ENCODE data around the gene TTYH3. TPM values are rescaled to one million over a fixed set of nuclear protein-coding genes. Genes with fewer than 3 reads are reported as not detected.
"Not testable (repeated sequence)": the region's sequence is repeated elsewhere in the genome, so short reads cannot be mapped to it uniquely, and the experiment has no call there.

TTYH3 gene
- total RNA-seq, 1 experiment from 2014 or later, result 18.7 TPM

DNA sequence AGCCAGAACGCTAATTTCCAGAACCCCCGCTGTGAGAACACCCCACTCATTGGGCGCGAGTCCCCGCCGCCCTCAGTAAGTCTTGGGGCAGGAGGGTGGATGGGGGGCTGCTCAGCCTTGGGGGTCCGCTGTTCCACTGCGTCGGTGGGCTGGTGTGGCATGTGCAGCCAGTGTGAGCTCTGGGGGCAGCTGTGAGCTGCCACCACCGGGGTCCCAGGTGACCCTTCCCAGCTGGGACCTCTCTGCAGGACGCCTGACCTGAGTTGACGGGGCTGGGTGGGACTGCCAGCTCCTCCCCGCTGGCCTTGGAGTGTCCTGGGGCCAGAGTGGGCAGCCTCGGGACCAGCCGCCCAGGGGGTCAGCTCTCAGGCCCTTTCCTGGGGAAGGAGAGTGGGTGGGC lies 27.2 kb downstream of the TTYH3 start:
- DNase-seq (ENCODE audit: low spot score), result no peak
- in situ Hi-C loops (cut with HindIII; ENCODE audit: low sequenced_read_pairs), result no loop called here

DNA sequence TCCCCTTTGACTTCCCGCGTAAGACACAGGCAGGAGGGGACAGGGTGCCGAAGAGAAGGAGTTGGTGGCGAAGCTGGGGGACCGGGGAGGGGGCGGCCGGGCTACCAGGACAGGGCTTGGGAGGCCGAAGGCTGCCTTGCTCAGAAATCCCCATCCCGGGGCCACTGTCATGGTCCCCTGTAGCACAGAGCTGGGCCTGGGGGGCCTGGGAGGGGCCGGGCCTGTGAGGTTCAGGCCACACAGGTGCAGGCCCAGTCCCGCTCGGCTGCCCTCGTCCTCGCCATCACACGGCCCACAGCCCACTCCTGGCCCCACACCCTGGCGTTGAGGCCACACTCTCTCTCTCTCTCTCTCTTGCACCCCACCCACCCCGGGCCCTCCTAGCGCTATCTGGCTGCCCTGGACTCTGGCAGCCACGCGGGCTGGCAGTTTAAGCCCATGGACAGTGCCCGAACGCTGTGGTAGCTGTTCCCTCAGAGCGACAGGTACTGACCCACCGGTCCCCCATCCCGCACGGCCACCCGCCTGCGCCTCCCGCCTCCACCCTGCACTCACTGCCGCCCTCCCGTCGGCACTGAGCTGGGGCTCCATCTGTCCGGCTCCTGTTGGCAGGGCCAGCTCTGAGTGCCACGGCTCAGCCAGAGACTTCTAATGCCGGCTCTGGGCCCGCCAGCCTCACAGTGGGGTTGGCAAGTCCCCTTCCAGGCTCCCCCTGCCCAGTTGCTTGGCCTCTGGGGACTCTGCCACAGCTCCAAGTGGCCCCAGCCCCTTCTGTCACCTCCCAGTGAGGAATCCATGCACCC lies 28.0 kb downstream of the TTYH3 start:
- DNase-seq (ENCODE audit: low spot score), result peak; percentile 76

DNA sequence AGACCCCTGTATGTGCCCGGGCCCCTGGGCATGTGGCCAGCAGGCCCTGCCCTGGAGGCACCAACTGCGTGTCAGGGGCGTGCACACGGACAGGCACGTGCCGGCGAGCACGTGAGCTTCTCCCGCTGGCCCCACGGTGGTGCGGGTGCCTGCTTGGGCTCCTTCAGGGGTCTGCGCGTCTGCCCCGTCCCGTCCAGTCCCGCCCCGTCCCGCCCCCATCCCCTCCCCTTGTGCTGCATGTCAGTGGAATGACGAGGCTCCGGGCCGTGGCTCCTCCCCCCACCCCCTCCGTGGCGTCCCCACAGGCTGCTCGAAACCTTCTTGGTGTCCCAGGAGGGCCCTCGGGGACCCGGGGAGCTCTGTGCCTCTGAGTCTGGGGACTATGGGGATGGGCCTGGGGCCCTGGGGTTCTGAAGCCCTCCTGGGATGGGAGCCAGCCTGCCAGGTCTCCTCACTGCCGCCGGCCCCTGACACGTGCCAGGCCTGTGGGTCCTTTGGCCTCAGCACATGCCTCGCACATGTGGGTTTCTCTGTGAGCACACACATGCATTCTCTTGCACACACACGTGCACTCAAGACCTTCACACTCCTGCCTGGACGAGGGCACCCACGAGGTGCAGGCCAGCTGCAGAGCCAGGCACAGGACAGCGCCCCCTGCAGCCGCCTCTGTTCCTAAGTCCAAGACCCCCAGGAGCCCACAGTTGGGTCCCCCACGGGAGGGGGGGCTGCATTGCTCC lies 28.7 kb downstream of the TTYH3 start:
- in situ Hi-C loops (cut with HindIII; ENCODE audit: low sequenced_read_pairs), result no loop called here
- no peak for DNase-seq (ENCODE audit: low spot score)

More for the DNA sequence above, 28.0 kb downstream of the TTYH3 start:
- in situ Hi-C loops (cut with HindIII; ENCODE audit: low sequenced_read_pairs), result no loop called here

DNA sequence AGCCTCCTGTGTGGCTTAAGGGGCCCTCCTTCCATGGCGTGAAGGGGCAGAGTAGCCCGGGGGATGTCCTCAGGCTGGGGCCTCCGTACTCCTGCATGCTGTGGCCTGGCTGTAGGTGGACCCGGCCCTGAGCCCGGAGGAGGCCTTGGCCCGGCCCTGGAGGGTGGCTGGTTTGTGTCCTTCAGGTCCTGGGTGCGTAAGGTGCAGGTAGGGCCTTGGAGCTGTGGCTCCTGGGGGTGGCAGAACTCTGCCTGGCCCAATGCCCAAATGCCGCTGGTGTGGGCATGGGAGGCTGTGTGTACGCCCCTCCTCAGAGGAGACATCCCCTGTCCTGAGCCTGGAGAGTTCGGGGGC lies 29.3 kb downstream of the TTYH3 start:
- in situ Hi-C loops (cut with HindIII; ENCODE audit: low sequenced_read_pairs), result no loop called here

DNA sequence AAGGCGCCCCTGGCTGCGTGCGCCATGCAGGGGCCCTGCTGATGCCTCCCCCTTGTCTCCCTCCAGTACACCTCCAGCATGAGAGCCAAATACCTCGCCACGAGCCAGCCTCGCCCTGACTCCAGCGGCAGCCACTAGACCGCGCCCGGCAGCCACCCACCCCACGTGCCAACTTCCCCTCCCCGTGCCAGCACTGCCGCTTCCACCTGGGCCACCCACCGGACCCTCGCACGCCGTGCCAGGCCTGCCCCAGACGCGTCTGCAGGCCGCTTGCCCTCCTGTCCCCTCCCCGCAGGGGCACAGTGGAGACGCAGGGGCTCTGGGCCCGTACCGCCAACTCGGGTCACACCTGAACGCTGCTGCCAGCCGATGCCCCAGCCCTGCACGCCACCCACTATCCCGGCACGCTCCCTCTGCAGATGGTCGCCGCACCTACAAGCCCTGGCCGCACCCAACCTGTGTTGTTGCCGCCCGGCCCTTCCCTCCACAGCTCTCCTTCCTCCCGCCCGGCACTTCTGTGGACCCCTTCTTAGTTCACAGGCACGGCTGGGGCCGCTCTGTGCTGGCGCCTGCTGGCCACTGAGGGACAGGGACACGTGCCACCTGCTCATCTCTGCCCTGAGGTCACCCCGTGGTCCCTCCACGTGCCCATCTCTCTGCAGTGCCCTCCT lies 30.0 kb downstream of the TTYH3 start:
- no peak for DNase-seq (ENCODE audit: low spot score)
- in situ Hi-C loops (cut with HindIII; ENCODE audit: low sequenced_read_pairs), result no loop called here

More for the DNA sequence above, 29.3 kb downstream of the TTYH3 start:
- DNase-seq (ENCODE audit: low spot score), result no peak

DNA sequence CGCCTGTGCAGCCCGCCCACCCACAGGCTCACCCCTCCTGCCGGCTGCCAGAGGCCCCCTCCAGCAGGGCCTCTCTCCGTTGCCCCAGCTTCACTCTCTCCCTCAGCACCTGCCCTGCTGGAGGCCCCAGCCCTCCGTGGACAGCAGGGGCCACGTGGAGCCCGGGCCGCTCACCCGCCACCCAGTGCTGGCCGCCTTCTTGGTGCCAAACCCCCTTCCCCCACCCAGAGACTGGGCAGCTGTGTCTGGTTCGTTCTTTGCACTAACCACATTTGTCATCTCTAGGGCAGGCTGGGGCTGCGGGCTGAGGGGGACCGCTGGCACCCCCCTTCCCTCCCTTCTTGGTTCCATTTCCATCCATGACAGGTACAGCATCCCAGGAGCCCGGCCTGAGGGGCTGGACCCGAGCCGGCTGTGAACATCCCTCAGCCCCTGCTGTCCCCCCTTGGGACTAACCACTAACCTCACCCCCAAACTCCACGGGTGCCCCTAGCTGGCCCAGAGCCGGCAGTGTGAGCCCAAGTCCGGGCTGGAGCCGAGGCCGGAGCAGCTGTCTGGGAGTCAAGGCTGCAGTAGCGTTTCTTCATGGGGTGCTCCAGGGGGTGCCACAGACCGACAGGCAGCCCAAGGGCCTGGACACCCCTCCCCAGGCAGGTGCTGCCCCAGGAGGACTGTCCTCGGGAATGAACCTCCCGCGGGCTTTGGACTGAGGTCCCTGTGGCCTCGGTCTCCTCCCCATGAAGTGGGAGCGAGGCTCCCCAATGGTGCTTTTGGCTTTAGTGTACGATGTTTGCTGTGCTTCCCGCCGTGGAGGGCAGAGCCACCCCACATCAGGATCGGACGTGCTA lies 30.7 kb downstream of the TTYH3 start:
- in situ Hi-C loops (cut with HindIII; ENCODE audit: low sequenced_read_pairs), result no loop called here
- no peak for DNase-seq (ENCODE audit: low spot score)

DNA sequence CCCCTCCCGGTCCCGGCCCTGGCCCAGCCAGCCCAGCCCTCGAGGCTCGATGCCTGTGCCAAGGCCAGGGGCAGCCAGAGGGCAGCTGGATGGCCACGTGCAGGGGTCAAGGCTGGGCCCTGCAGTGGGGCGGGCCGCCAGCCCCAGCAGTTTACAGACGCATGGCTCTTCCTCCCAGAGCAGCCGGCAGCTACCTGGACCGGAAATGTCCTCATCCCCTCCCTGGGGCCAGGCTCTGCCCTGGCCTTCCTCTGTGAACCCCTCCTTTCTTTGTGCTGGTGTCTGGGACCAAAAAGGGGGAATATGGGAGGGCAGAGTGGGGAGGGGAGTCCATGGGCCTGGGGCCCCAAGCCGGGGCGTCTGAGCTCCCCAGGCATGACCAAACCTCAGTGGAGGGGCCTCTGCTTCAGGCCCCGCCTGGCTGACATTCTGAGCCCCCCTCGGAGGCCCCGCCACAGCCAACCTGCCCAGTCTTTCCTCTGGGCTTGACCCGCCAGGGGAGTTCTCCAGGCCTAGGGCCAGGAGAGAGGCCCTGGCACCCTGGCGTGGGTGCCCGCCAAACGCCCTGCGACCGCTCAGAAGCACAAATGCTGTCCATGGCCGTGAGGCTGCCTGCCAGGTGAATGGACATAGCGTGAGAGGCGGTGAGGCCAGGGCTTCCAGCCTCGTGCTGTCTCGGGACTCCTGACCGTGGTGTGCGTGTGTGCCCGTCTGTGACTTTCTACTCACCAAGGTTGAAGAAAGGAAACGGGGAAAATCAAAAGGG lies 31.5 kb downstream of the TTYH3 start:
- peak; percentile 36 for DNase-seq (ENCODE audit: low spot score)

DNA sequence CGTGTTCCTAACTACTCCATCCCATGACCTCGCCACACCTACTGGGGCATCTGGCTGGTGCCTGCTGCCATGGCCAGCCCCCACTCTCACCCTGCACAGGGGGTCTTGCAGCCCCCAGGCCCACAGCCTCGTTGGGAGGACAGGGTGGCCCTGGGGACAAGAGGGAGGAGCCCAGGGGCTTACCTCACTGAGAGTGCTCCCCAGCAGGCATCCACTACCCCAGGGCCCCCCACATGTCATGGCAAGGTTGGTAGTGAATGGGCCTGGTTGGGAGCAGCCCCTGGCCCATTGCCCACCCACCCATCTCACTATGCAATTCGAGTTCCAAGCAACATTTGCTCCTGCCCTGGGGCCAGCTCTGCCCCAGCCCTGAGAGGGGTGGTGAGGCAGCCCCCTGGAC lies 32.2 kb downstream of the TTYH3 start:
- DNase-seq (ENCODE audit: low spot score), result no peak
- in situ Hi-C loops (cut with HindIII; ENCODE audit: low sequenced_read_pairs), result no loop called here

More for the DNA sequence above, 31.5 kb downstream of the TTYH3 start:
- in situ Hi-C loops (cut with HindIII; ENCODE audit: low sequenced_read_pairs), result no loop called here

DNA sequence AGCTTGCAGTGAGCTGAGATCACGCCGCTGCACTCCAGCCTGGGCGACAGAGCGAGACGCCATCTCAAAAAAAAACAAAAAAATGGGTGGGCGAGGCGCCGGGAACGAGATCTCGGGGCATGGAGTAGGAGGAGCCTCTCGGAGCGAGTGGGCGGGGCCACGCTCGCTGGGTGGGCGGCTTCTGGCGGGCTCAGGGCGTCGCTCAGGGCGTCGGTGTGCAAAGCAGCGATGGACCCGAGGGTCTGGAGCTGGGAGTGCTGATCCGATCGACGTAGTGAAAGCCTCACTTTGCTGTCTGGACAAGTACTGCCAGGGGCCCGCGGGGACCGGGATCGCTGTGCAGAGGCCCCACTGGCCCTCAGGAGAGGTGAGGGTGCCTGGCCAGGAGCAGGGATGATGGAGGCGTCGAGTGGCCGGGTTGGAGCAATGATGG lies 33.6 kb downstream of the TTYH3 start:
- in situ Hi-C loops (cut with HindIII; ENCODE audit: low sequenced_read_pairs), result no loop called here
- DNase-seq (ENCODE audit: low spot score), result no peak

DNA sequence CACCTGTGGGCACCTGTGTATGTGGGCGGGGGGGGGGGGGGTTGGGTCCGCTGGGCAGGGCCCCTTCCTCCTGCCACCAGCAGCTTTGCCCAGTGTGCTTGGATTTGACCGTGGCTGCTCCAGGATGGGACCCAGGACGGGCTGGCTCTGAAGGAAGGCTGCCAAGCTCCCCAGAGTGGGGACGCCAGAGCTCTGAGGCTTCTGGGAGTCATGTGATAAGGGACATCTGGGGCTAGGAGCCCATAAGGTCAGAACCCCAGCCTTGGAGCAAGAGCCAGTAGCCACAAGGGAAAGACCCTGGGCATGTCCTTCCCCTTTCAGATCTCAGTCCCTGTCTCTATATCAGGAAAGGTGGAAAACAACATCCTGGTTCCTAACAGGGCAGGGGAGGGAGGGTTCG lies 34.4 kb downstream of the TTYH3 start:
- in situ Hi-C loops (cut with HindIII; ENCODE audit: low sequenced_read_pairs), result no loop called here
- no peak for DNase-seq (ENCODE audit: low spot score)

DNA sequence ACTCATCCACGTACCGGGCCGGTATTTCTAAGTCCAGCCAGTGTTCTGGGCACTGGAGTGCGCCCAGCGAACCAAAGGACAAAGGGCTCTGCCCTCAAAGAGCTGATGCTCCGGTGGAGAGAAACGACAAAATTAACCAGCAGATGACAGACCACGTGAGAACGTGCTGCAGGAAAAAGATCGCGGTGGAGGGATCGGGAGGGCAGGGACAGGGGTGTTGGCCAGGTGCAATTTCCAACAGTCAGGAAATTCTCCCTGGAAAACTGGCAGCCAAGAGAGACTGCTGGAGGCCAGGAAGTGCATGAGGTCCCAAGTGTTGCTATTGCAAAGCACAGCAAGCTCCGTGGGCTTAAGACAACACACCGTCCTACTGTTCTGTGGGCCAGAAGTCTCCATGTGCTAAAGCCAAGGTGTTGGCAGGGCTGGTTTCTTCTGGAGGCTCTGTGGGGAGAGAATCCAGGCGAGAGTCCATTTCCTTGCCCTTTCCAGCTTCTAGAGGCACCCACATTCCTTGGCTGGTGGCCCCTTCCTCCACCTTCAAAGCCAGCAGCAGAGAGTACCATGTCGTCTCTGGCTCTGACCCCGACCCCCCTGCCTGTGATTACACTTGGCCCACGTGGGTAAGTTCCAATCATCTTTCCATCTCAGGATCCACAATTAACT lies 34.9 kb downstream of the TTYH3 start:
- DNase-seq (ENCODE audit: low spot score), result no peak
- in situ Hi-C loops (cut with HindIII; ENCODE audit: low sequenced_read_pairs), result no loop called here

DNA sequence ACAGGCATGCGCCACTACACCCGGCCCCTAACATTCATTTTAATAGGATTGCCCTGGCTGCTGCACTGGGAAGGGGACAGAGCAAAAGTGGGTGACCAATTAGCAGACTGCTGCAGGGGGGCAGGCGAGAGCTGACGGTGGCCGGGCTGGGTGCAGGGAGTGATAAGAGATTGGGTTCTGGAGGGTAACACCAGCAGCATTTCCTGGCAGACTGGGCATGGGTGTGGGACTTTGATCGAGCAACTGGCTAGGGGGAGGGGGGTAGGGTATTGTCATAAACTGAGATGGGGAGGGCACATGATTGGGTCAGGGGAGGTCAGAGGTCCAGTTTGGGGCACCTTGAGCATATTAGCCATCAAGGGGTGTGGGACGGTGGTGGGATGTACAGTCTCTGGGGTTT lies 36.1 kb downstream of the TTYH3 start:
- in situ Hi-C loops (cut with HindIII; ENCODE audit: low sequenced_read_pairs), result no loop called here
- DNase-seq (ENCODE audit: low spot score), result no peak

DNA sequence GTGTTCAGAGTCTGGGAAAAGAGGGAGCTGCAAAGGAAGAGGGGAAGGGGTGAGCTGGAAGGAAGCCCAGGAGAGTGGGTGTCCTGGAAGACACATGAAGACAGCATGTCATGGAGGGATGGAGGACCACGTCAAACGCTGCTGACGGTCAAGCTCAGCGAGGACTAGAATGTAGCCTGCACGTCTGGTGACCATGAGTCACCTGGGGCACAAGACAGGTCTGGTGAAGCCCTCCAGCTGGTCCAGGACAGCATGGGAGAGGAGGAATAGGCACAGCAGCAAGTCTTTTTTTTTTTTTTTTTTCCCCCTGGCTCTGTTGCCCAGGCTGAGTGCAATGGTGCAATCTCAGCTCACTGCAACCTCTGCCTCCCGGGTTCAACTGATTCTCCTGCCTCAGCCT lies 36.6 kb downstream of the TTYH3 start:
- no peak for DNase-seq (ENCODE audit: low spot score)
- in situ Hi-C loops (cut with HindIII; ENCODE audit: low sequenced_read_pairs), result no loop called here

DNA sequence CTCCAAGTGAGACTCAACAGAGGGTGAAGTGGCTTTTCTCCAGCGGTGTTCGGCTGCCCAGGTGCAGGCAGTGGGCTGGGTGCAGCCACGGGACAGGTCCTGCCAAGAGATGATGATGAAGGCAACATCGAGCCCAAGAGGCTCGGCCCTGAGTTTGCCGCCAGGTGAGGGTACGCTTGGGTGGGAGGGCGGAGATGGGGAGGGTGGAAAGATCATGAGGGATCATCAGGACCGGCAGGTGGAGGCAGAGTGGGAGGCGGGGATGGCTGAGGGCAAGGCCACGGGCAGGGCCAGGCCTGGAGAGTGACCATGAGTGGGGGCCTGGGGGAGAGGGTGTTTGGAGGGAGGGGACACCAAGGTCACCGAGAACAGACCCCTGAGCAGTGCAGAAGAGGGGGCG lies 38.4 kb downstream of the TTYH3 start:
- in situ Hi-C loops (cut with HindIII; ENCODE audit: low sequenced_read_pairs), result no loop called here
- no peak for DNase-seq (ENCODE audit: low spot score)

DNA sequence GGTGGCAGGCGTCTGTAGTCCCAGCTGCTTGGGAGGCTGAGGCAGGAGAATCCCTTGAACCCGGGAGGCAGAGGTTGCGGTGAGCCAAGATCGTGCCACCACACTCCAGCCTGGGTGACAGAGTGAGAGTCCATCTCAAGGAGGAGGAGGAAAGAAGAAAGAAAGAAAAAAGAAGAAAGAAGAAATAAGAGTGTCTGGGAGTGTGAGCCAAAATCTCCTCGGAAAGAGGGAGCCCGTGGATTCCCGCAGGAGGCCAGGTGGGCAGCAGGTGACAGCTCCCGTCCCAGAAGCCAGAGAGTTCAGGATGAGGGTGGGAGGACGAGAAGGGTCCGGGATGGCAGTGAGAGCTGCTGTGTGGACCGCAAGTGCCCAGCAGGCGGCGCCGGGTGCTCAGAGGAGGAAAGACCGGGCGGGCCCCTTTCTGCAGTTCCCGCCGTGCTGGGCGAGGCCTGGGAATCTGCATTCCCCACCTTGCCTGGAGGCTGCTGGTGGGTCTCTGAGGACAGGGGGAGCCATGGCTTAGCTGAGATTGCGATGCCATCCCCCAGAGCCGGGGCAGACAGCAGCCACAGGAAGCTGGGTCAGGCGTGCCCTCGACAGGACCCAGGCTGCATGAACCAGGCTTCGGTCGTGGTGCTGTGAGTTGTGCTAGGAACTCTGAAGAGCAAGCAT lies 39.1 kb downstream of the TTYH3 start:
- DNase-seq (ENCODE audit: low spot score), result peak; percentile 51
- in situ Hi-C loops (cut with HindIII; ENCODE audit: low sequenced_read_pairs), result no loop called here

DNA sequence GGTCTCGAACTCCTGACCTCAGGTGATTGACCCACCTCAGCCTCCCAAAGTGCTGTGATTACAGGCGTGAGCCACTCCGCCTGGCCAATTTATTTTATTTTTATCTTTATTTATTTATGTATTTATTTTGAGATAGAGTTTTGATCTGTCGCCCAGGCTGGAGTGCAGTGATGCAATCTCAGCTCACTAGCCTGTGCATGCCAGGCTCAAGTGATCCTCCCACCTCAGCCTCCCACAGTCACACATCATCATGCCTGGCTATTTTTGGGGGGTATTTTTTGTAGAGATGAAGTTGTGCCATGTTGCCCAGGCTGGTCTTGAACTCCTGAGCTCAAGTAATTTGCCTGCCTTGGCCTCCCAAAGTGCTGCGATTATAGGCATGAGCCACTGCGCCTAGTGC lies 41.4 kb downstream of the TTYH3 start:
- in situ Hi-C loops (cut with HindIII; ENCODE audit: low sequenced_read_pairs); DNase-seq (ENCODE audit: low spot score): not testable (repeated sequence)

DNA sequence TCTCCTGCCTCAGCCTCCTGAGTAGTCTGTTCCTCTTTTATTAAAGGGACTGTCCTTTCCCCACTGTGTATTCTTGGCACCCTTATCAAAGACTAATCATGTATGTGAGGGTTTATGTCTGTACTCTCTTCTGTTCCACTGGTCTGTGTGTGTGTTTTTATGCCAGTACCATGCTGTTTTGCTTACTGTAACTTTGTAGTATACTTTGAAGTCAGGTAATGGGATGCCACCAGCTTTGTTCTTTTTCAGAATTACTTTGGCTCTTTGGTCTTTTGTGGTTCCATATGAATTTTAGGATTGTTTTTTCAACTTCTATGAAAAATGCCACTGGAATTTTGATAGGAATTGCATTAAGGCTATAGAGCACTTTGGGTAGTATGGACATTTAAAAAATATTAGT lies 42.1 kb downstream of the TTYH3 start:
- in situ Hi-C loops (cut with HindIII; ENCODE audit: low sequenced_read_pairs), result no loop called here
- no peak for DNase-seq (ENCODE audit: low spot score)
